ENCODE measurements around the gene PRKCD.

PRKCD gene

DNA sequence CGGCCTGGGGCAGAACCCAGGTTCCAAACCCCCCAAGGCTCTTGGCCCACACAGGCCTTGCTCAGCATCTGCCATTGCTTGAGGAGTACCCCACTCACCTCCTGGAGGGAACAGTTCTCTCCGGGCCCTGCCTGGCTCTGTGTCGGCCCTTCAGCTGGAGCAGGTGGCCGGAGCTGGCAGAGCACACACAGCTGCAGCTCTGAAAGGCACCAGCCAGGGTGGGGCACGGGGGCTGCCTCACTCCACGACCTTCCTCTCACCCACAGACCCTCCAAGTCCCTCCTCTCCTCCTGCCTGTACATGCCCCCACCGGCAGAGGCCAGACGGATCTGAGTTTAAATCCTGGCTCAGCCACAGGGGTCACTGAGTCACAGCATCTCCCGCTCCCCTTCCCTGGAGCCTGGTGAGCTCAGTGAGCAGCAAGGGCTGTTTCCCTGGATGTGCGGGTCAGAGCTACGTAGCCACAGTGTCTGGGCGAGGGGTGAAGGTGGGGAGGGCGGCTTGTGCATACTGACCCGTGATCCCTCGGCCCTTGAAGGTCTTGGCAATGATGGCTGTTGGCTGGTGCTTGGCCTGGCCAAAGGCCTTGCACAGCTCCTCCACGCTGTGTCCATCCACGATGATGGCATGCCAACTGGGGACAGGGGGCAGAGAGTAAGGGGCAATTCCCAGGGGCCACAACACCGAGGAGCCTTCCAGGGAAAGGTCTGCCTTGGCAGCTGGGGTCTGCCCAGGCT, 71.8 kb downstream of the PRKCD start:
- no peak for DNase-seq (ENCODE audit: low spot score)

DNA sequence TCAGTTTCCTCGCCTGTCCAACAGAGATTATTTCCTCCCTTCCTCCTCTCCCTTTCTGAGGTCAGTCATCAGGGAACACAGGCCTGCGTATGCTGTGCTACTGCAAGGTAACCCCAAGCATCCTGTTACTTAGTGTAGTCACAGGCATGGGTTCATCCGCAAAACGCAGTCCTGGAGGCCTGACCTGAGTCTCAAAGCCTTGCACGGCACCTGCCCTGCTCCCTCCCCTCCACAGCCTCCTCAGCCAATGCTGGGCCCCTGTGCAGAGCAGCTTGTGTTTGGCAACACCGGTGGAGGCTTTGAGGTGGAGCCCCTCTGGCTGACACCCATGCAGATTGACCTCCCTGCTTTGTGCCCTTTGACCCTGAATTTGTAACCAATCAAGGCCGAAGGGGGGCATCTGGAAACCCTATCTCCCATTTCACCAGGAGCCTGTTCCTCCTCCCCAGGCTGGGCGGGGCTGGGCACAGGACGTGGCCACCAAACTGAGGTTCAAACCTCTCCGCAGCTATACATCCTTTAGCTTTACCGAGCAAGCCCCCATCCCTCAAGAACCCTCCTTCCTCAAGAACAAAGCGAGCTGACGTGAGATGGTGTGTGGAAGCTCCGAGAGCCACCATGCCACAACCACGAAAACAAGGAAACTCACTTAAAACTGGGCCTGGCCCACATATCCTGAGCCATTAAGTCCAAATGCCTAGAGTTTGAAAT, 73.3 kb downstream of the PRKCD start:
- DNase-seq (ENCODE audit: low spot score), result no peak

DNA sequence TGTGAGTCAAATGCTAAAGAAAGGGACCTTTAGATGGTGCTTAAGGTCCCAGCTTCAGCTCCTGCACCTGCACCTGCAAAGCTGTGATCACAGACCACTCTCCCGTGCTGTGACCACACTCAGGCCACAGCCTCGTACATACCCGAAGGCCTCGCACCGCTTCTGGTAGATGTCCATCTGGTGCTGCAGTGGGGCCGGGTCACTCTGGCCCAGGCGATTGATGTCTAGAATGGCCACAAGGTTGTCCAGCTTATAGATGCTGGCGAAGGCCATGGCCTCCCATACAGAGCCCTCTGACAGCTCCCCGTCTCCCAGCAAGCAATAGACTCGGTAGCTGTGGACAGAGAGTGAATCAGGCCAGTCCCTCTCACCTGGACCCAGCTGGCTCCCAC, 73.8 kb downstream of the PRKCD start:
- no peak for DNase-seq (ENCODE audit: low spot score)

DNA sequence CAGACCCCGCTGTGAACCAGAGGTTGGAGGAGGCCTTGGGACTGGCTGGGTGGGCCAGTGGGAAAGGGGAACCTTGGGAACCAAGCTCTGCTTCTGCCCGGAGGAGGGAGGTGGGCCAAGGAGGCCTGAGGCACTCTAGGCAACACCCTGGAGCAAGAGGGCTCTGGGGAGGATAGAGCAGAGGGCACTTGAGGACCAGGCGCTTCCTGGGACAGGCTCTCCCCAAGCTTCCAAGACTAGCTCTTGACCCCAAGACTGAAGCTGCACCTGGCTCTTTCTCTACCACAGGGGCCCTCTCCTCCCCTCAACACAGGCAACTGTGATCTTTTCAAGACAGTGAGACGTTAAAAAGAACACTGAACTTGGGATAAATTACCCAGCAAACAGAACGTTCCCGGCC, 74.5 kb downstream of the PRKCD start:
- no peak for DNase-seq (ENCODE audit: low spot score)

DNA sequence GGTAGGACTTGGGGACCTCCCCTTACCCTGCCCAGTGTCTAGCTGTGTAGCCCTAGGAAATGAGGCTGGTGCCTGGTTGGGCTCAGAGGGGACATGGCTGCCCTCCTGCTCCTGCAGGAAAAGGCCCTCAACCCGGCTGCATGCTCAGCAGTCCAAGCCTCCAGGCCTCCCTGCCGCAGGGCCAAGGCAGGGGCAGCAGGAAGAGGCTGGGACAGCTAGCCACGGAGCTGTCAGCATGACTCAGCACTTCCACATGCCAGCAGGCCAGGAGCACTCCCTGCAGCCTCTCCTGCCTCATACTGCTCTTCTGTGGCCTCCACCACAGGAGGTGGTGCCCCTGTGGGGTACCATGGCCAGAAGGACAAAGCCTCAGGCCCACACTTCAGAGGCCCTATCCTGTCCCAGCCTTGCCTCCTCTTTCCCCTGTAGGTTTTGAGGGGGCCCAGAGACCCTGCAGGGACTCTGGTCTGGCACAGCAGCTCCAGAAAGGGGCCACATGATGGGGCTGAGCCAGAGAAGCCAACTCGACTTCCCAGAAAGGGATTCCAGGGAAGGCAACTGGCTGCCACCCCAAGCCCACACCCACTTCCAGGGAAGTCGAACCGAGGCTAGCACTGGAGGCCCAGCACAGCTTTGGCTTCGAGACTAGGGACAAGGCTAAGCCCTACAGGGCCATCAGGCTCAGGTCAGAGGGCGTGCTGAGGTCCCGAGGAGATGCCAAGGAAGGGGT, 75.3 kb downstream of the PRKCD start:
- peak; percentile 95 for DNase-seq (ENCODE audit: low spot score)

DNA sequence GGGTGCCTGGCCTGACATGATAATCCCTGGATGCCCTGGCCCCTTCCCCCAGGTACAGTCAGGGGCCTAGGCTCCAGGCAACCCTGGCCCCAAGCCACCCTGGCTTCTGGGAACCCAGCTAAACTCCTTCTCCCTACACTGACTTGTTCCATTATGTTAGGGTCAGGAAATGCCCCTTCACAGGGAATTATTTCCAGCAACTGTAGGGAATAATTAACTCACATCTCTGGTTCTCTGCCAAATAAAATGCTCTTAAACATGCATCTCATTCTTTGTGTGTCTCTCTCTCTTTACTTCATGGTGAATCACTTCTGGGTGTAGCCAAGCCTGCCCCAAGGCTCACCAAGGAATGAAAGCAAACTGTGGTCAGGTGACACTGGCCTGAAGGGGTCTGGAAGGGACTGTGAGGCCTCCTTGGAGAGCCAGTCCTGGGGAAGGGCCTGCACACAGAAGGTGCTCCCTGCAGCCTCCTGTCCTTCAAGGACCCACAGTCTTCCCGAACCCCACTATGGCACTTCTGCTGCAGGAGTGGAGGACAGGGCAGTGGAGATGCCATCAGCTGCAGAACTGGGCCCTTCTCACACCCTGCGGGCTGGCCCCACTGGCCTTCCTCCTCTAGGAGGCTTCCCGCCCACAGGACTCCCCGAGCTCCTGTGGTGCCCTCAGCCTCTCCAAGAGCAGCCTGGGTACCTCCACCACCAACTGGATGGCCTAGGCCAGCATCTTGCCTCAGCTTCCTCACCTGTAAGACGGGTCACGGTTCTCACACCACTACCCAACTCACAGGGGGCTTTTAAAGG, 77.2 kb downstream of the PRKCD start:
- DNase-seq (ENCODE audit: low spot score), result peak; percentile 89

DNA sequence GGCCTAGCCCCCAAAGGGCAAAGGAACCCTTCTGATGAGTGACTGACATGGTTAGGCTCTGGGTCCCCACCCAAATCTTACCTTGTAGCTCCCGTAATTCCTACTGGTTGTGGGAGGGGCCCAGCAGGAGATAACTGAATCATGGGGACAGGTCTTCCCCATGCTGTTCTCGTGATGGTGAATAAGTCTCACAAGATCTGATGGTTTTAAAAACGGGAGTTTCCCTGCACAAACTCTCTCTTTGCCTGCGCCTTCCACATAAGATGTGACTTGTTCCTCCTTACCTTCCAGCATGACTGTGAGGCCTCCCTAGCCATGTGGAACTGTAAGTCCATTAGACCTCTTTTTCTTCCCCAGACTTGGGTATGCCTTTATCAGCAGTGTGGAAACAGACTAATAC, 77.9 kb downstream of the PRKCD start:
- DNase-seq (ENCODE audit: low spot score), result no peak

DNA sequence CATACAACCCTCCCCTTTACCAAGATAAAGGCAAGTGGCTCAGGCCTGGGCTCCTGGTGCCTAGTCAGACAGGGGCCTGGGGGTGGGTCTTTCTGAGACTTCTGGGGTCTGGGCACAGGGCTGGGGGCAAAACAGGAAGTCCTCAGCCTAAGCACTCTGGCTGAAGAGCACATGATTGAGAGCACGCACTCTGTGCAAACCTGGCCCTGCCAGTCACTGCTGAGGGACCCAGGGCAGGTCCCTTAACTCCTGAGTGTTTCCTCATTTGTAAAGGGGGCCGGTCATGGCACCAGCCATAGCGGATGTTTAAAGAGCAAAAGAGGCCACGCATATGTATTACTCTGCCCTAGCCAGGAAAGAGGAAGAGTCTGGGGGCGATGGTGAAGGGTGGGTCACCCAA, 78.8 kb downstream of the PRKCD start:
- no peak for DNase-seq (ENCODE audit: low spot score)

DNA sequence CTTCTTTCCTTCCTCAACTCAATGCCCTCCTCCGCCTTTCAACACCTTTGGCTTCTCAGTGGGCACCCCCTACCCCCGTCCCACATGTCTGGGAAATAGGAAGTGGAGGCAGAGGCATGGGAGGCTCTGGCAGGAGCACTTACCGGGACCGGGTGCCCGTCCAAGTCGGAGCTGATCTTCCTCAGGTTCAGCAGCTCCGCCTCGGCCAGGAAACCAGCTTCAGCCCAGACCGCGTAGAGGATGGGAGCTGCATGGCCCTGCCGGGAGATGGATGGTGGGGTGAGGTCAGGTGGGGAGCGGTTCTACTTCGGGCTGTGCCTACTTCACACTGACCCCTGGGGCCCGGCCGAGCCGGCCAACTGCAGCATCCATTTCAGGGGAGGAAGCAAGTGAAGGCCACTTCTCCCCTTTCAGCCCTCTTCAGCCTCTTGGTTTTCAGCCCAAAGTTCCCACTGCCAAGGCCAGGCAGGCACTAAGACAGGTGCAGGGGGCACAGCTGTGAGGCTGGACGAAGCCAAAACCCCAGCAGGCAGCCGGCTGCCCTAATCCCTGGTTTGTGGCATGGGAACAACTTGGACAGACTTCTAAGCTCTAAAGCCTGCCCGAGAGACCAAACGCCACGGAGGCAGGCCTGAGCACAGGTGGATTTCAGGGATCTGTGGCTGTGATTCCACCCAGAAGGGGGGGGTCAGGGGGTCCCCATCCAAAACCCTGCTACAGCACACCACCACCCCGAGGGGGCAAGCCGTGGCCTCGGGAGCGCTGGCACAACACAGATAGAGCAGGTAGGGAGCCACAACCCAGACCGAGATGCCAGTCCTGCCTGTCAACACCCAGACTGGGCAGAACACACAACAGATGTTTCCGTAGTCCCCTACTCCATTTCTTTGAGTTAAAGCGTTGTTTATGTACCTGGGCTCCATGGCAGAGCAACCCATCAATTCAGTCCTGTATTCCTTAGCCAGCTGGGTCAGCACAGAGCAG, 80.3 kb downstream of the PRKCD start:
- no peak for DNase-seq (ENCODE audit: low spot score)

DNA sequence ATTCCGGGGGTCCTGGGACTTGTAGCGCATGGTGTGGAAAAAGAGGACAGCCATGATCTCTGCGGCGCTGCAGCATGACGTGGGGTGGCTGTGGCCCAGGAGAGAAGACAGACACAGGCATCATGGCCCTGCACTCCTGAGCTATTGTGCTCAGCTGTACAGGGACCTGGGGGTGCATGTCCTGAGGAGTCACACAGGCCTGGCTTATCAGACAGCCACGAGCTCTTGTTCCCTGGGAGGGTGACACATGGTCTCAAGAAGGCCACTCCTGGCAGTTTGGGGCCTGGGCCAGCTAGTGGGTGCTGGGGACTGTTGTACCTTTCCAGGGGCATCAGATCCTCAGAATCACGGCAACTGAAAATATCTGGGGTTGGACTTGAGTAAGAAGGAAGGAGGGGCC, 81.1 kb downstream of the PRKCD start:
- no peak for DNase-seq (ENCODE audit: low spot score)
